Body of pancreas (tissue), 4 donors: ENCODE measurements around the gene AFF3. TPM values are rescaled to one million over a fixed set of nuclear protein-coding genes. Genes with fewer than 3 reads are reported as not detected.

ENCODE experiments used
- ATAC-seq: fragments of 150-250 bp; one replicate; pipeline ENCODE4 v1.9.1; 2016
- DNase-seq, 4 donors: peaks; one replicate each; pipeline ENCODE4 v3.0.0-alpha.2; 2019
- H3K27ac ChIP-seq, 4 donors: fragments of 200-600 bp; sonication (generic); 1 replicate in 3 of 4; 2 replicates in 1 of 4; pipeline versions ENCODE4 v1.5.1 to v1.6.1; 2016 to 2019; ENCODE audit warnings: mild to moderate bottlenecking in 1 of 4, mixed read lengths in 1 of 4, moderate library complexity in 1 of 4
- H3K27me3 ChIP-seq, 2 donors: fragments of 200-600 bp; sonication (generic); one replicate each; pipeline ENCODE4 v1.6.0; 2016; ENCODE audit warnings: mild to moderate bottlenecking in 1 of 2
- H3K36me3 ChIP-seq, 2 donors: fragments of 200-600 bp; sonication (generic); replicated peaks in 1 of 2; 2 replicates each; pipeline ENCODE4 v1.5.1; 2016; ENCODE audit warnings: low read depth in 2 of 2; ENCODE audit not compliant: insufficient read depth in 1 of 2
- H3K4me1 ChIP-seq: fragments of 200-600 bp; sonication (generic); one replicate; pipeline ENCODE4 v1.6.0; 2016
- H3K4me3 ChIP-seq, 2 donors: fragments of 200-600 bp; sonication (generic); 1 replicate in 1 of 2; 2 replicates in 1 of 2; pipeline ENCODE4 v1.5.1; 2016 to 2019
- H3K9me3 ChIP-seq, 3 donors: fragments of 200-600 bp; sonication (generic); 1 replicate in 2 of 3; 2 replicates in 1 of 3; pipeline ENCODE4 v1.5.1; 2016
- CTCF ChIP-seq, 7 experiments: fragments of 450-650 bp in 4 of 7; fragments of 200-600 bp in 3 of 7; sonication (generic) in 3 of 7; IDR thresholded peaks; one replicate each; pipeline ENCODE4 v1.5.1; 2016 to 2019; ENCODE audit warnings: antibody characterized with exemption in 7 of 7
- POLR2A ChIP-seq, 3 donors: fragments of 450-650 bp; IDR thresholded peaks; one replicate each; pipeline ENCODE4 v1.6.1; 2016; ENCODE audit warnings: antibody characterized with exemption in 3 of 3, mild to moderate bottlenecking in 2 of 3
- WGBS, 2 donors: methylation state at CpG; one replicate each; pipeline ENCODE4 v1.1.5; 2017; 5-methylcytosine and 5-hydroxymethylcytosine counted together
- intact Hi-C: fragments of 100-400 bp; cut with DNase I; formaldehyde crosslinking; loops from one replicate; pipeline ENCODE4 v1.15.1; 2023
- total RNA-seq, 2 donors: library from RNA; depleted of rRNA; stranded (reverse); fragments of >200 nt; gene quantifications; one replicate each; pipeline ENCODE4 v1.1.0, GENCODE V29; 2016

AFF3 gene
- total RNA-seq, 2 donors from 2014 or later = 0.52 to 0.99 TPM

GRCh38 chr2:99915108-99915675, 227.2 kb downstream of the AFF3 start:
- 70% methylated on average over 8 of the region's 8 CpGs for whole genome bisulfite sequencing, 2 donors
- intact Hi-C loops = no loop called here
- peaks cover 0 to 4% of the 10 kb centered on the region in 2 donors for H3K27me3 ChIP-seq
- no peaks in the 10 kb centered on the region for H3K36me3 ChIP-seq
- no peak for DNase-seq
- no peak overlapping the region for H3K27ac ChIP-seq
- no peaks in the 10 kb centered on the region for H3K4me1 ChIP-seq
- no peak for ATAC-seq
- no peaks in the 10 kb centered on the region for H3K9me3 ChIP-seq
- TF ChIP-seq CTCF (IDR thresholded peaks at IDR 0.05) = no peak
- TF ChIP-seq POLR2A (IDR thresholded peaks at IDR 0.05) = no peak
- H3K4me3 ChIP-seq = no peak overlapping the region

- Histone ChIP-seq H3K4me1 (no peaks in the 10 kb centered on the region), H3K9me3 (no peaks in the 10 kb centered on the region), H3K4me3 (no peak overlapping the region), H3K36me3 (no peaks in the 10 kb centered on the region), H3K27ac (no peak overlapping the region), H3K27me3 (peaks cover 0 to 5% of the 10 kb centered on the region in 2 donors)
- intact Hi-C loops = no loop called here
- DNase-seq (no peak), ATAC-seq (no peak)
- no peak for TF ChIP-seq CTCF (IDR thresholded peaks at IDR 0.05)
- no peak for TF ChIP-seq POLR2A (IDR thresholded peaks at IDR 0.05)
Measured at GRCh38 chr2:99911736-99912135, 230.7 kb downstream of the AFF3 start.

- DNase-seq (no peak), ATAC-seq (no peak)
- TF ChIP-seq CTCF (IDR thresholded peaks at IDR 0.05) = no peak
- no peak for TF ChIP-seq POLR2A (IDR thresholded peaks at IDR 0.05)
- Histone ChIP-seq H3K27ac (no peak overlapping the region), H3K36me3 (no peaks in the 10 kb centered on the region), H3K4me1 (no peaks in the 10 kb centered on the region), H3K27me3 (peaks cover 0 to 5% of the 10 kb centered on the region in 2 donors), H3K4me3 (no peak overlapping the region), H3K9me3 (no peaks in the 10 kb centered on the region)
- intact Hi-C loops = no loop called here
- 87 to 89% methylated on average over 5 of the region's 5 CpGs for WGBS, 2 donors
Measured at GRCh38 chr2:99910902-99911301, 231.5 kb downstream of the AFF3 start.

- no peaks in the 10 kb centered on the region for H3K9me3 ChIP-seq
- H3K4me3 ChIP-seq = no peak overlapping the region
- peaks cover 0 to 5% of the 10 kb centered on the region in 2 donors for H3K27me3 ChIP-seq
- no peak for DNase-seq
- TF ChIP-seq CTCF (IDR thresholded peaks at IDR 0.05) (no peak), POLR2A (IDR thresholded peaks at IDR 0.05) (no peak)
- no peaks in the 10 kb centered on the region for H3K36me3 ChIP-seq
- WGBS, 2 donors = 84 to 88% methylated on average over 2 of the region's 2 CpGs
- no peaks in the 10 kb centered on the region for H3K4me1 ChIP-seq
- no peak overlapping the region for H3K27ac ChIP-seq
- ATAC-seq = no peak
- intact Hi-C loops = no loop called here
Measured at GRCh38 chr2:99905636-99906035, 236.8 kb downstream of the AFF3 start.

- intact Hi-C loops = no loop called here
- Histone ChIP-seq H3K36me3 (no peaks in the 10 kb centered on the region), H3K9me3 (no peaks in the 10 kb centered on the region), H3K27ac (no peak overlapping the region), H3K4me1 (peaks cover 4% of the 10 kb centered on the region), H3K4me3 (no peak overlapping the region), H3K27me3 (no peaks in the 10 kb centered on the region)
- ATAC-seq = no peak
- no peak for TF ChIP-seq POLR2A (IDR thresholded peaks at IDR 0.05)
- TF ChIP-seq CTCF (IDR thresholded peaks at IDR 0.05) = no peak
- 73 to 81% methylated on average over 5 of the region's 5 CpGs for WGBS, 2 donors
- no peak for DNase-seq
Measured at GRCh38 chr2:99905025-99905424, 237.4 kb downstream of the AFF3 start.
